PC-3 (cell line): ENCODE results near the gene PFN3. TPM values are rescaled to one million over a fixed set of nuclear protein-coding genes. Genes with fewer than 3 reads are reported as not detected.

Source experiments
- ATAC-seq: fragments of 200-7000 bp; cut with Tn5 transposase; 2 replicates; pipeline ENCODE4 v1.9.1; 2020; ENCODE audit warnings: mild to moderate bottlenecking, moderate library complexity
- BruUV-seq: library from RNA; stranded (reverse); fragments of 400-500 nt; replicated peaks from 2 replicates; lab custom pipeline; 2021; lab: Mats Ljungman, UMichigan
- CTCF ChIA-PET: fragments of 300-600 bp; sonication (Branson Sonifier 250); formaldehyde crosslinking; loops from one replicate; lab custom pipeline; 2022; ENCODE audit warnings: antibody characterized with exemption; lab: Charles Lee
- POLR2A ChIA-PET: fragments of 300-600 bp; sonication (Branson Sonifier 250); formaldehyde crosslinking; loops from one replicate; lab custom pipeline; 2022; ENCODE audit warnings: antibody characterized with exemption; ENCODE audit not compliant: unreplicated experiment; lab: Charles Lee
- DNase-seq: peaks from one replicate; pipeline ENCODE4 v3.0.0-alpha.2; 2015
- H2AFZ ChIP-seq: fragments of 300-600 bp; sonication (generic); 2 replicates; pipeline ENCODE4 v1.6.0; 2016; ENCODE audit warnings: antibody characterized with exemption, low read length
- H3F3A ChIP-seq: fragments of 300-600 bp; sonication (generic); one replicate; pipeline ENCODE4 v1.6.0; 2017; ENCODE audit warnings: antibody characterized with exemption, low read length, control low read depth, mild to moderate bottlenecking; ENCODE audit not compliant: unreplicated experiment
- H3K27ac ChIP-seq: fragments of 300-600 bp; sonication (generic); 2 replicates; pipeline ENCODE4 v1.5.1; 2016; ENCODE audit warnings: mild to moderate bottlenecking, low read length
- H3K27me3 ChIP-seq: fragments of 300-600 bp; sonication (generic); 2 replicates; pipeline ENCODE4 v1.6.1; 2016; ENCODE audit warnings: low read length, mixed read lengths
- H3K36me3 ChIP-seq: fragments of 300-600 bp; sonication (generic); 2 replicates; pipeline ENCODE4 v1.6.1; 2016; ENCODE audit warnings: low read depth, mixed run types, low read length, mixed read lengths
- H3K4me1 ChIP-seq: fragments of 300-600 bp; sonication (generic); 2 replicates; pipeline ENCODE4 v1.5.1; 2016; ENCODE audit warnings: low read length; ENCODE audit not compliant: insufficient read depth
- H3K4me2 ChIP-seq: fragments of 300-600 bp; sonication (generic); 2 replicates; pipeline ENCODE4 v1.6.0; 2016; ENCODE audit warnings: low read length
- H3K4me3 ChIP-seq: fragments of 300-600 bp; sonication (generic); 2 replicates; pipeline ENCODE4 v1.5.1; 2016; ENCODE audit warnings: mild to moderate bottlenecking, low read length, mixed read lengths
- H3K79me2 ChIP-seq: fragments of 300-600 bp; sonication (generic); 2 replicates; pipeline ENCODE4 v1.6.1; 2017; ENCODE audit warnings: low read length, mixed read lengths
- H3K9ac ChIP-seq: fragments of 300-600 bp; sonication (generic); 2 replicates; pipeline ENCODE4 v1.6.0; 2016; ENCODE audit warnings: mild to moderate bottlenecking, low read length
- H3K9me2 ChIP-seq: fragments of 300-600 bp; sonication (generic); replicated peaks from 2 replicates; pipeline ENCODE4 v1.6.1; 2016; ENCODE audit warnings: mixed run types, low read length, mixed read lengths
- H3K9me3 ChIP-seq: fragments of 300-600 bp; sonication (generic); 2 replicates; pipeline ENCODE4 v1.6.1; 2016; ENCODE audit warnings: low read length, mixed read lengths
- H4K20me1 ChIP-seq: fragments of 300-600 bp; sonication (generic); 2 replicates; pipeline ENCODE4 v1.6.1; 2016; ENCODE audit warnings: low read length, mixed read lengths
- EZH2 ChIP-seq: fragments of 300-600 bp; sonication (generic); IDR thresholded peaks from one replicate; pipeline ENCODE4 v1.6.1; 2017; ENCODE audit warnings: antibody characterized with exemption, mild to moderate bottlenecking, low read length; ENCODE audit not compliant: unreplicated experiment
- EZH2phosphoT487 ChIP-seq: fragments of 300-600 bp; sonication (generic); IDR thresholded peaks from 2 replicates; pipeline ENCODE4 v1.6.1; 2018; ENCODE audit warnings: mild to moderate bottlenecking, antibody characterized with exemption, low read length, borderline replicate concordance
- intact Hi-C: fragments of 100-400 bp; cut with micrococcal nuclease; formaldehyde crosslinking; loops from 2 replicates; pipeline ENCODE4 v1.9.0; 2023
- total RNA-seq: library from RNA; depleted of rRNA; stranded (reverse); fragments of >200 nt; gene quantifications from 2 replicates; pipeline ENCODE4 v1.2.3, GENCODE V29; 2014
- TF ChIP-seq, protein P1 (sequence below): fragments of 300-600 bp; sonication (generic); conservative IDR thresholded peaks from 2 replicates; pipeline ENCODE4 v1.5.1; 2017; ENCODE audit warnings: antibody characterized with exemption, low read depth, mild to moderate bottlenecking, low read length

PFN3 gene
- total RNA-seq, 1 experiment from 2014 or later: not detected

DNA sequence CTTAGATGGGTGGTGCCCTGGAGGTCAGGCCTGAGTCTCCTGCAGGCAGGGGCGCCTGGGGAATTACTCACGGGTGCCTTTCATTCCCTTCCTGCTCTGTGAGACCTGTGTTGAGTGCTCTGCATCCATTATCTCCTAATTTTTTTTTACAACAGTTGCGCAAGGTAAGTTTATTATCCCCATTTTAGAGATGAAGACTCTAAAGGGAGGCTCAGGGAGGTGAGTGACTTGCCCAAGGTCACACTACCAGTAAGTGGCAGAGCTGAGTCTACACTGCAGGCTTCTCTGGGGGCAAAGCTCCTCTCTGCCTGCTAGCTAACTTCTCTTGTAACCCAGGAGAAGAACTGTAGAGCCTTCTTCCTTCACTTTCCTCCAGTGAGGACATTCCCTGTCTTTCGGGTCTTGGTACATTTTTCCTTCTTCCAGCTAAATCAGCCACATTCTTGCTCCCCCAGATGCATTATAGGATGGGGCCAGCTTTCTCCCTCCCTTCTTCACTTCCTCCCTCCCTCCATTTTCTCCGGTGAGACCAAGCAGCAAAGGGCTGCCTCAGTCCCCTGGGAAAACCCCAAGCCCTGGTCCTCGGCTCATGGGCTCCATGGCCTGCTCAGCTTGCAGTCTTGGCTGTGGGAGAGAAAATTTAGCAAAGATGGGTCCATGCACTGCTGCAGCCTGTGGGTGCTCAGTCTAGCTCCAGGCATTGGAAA lies 47.9 kb upstream of the PFN3 start:
- peak overlapping the region; percentile 85 for H3K27ac ChIP-seq
- intact Hi-C loops: no loop called here
- H2AFZ ChIP-seq: no peak overlapping the region
- H3K9me2 ChIP-seq: no peaks in the 10 kb centered on the region
- TF ChIP-seq EZH2phosphoT487 (no peak), EZH2 (no peak)
- TF ChIP-seq, protein P1, sequence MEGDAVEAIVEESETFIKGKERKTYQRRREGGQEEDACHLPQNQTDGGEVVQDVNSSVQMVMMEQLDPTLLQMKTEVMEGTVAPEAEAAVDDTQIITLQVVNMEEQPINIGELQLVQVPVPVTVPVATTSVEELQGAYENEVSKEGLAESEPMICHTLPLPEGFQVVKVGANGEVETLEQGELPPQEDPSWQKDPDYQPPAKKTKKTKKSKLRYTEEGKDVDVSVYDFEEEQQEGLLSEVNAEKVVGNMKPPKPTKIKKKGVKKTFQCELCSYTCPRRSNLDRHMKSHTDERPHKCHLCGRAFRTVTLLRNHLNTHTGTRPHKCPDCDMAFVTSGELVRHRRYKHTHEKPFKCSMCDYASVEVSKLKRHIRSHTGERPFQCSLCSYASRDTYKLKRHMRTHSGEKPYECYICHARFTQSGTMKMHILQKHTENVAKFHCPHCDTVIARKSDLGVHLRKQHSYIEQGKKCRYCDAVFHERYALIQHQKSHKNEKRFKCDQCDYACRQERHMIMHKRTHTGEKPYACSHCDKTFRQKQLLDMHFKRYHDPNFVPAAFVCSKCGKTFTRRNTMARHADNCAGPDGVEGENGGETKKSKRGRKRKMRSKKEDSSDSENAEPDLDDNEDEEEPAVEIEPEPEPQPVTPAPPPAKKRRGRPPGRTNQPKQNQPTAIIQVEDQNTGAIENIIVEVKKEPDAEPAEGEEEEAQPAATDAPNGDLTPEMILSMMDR: no peak
- no peaks in the 10 kb centered on the region for H3K36me3 ChIP-seq
- H3K79me2 ChIP-seq: peaks cover 48% of the 10 kb centered on the region
- ChIA-PET POLR2A (interaction anchor here (0.5 to 0.7 kb wide), 3 partner anchors 21 to 136 kb away, joined by 3 to 10 read pairs (median 4); partner anchors contain the start of gene GRK6), CTCF (interaction anchor here (0.7 to 1.6 kb wide), 5 partner anchors 9 to 78 kb away, joined by 3 to 18 read pairs (median 5); no protein-coding TSS in a partner anchor)
- no peaks in the 10 kb centered on the region for H3K27me3 ChIP-seq
- H3K9ac ChIP-seq: peak overlapping the region; percentile 75
- no peaks in the 10 kb centered on the region for H3K9me3 ChIP-seq
- H3F3A ChIP-seq: peaks cover 7% of the 10 kb centered on the region
- BruUV-seq: no TSS peak
- ATAC-seq: no peak
- peak overlapping the region; percentile 82 for H3K4me3 ChIP-seq
- H3K4me2 ChIP-seq: peak overlapping the region; percentile 97
- no peak for DNase-seq
- peaks cover 23% of the 10 kb centered on the region for H3K4me1 ChIP-seq
- no peaks in the 10 kb centered on the region for H4K20me1 ChIP-seq

- Histone ChIP-seq H3K9ac (peak overlapping the region; percentile 75), H3K36me3 (peaks cover under 1% of the 10 kb centered on the region; the same call in 1 of the 2 replicates), H3K79me2 (peaks cover 48% of the 10 kb centered on the region), H3K4me1 (peaks cover 23% of the 10 kb centered on the region), H3K27me3 (no peaks in the 10 kb centered on the region), H3F3A (peaks cover 7% of the 10 kb centered on the region), H4K20me1 (no peaks in the 10 kb centered on the region), H3K4me3 (peak overlapping the region; percentile 82), H3K4me2 (peak overlapping the region; percentile 97), H3K9me3 (no peaks in the 10 kb centered on the region), H3K27ac (peak overlapping the region; percentile 85), H3K9me2 (no peaks in the 10 kb centered on the region), H2AFZ (0 out of 2 replicates have a peak overlapping the region, but pooled peaks have one; percentile 25)
- DNase-seq (peak; percentile 95), ATAC-seq (peak; percentile 67)
- TF ChIP-seq EZH2 (no peak), EZH2phosphoT487 (peak; percentile 94)
- TF ChIP-seq, protein P1: no peak
- no TSS peak for BruUV-seq
- intact Hi-C loops: loop anchor here (2.0 kb wide), 2 partner anchors 21 to 129 kb away; partner anchors contain the start of gene GRK6
- ChIA-PET POLR2A (interaction anchor here (0.6 to 1.3 kb wide), 3 partner anchors 21 to 135 kb away, joined by 3 to 5 read pairs (median 4); partner anchors contain the start of gene PDLIM7), CTCF (interaction anchor here (0.7 to 1.6 kb wide), 7 partner anchors 10 to 77 kb away, joined by 3 to 18 read pairs (median 5); partner anchors contain the start of gene GRK6)
Observed at GRCh38 chr5:177447611-177448243, 47.3 kb upstream of the PFN3 start.
